HL-60 (cell line): Measurements from ENCODE around the gene ZNF142.

Experiments
- GABPA ChIP-seq: IDR thresholded peaks from 2 replicates; pipeline ENCODE4 v1.6.1; 2012; ENCODE audit warnings: low read depth
- TF ChIP-seq, protein P1 (sequence below): IDR thresholded peaks from one replicate; pipeline ENCODE4 v1.5.1; 2011; ENCODE audit warnings: low read length, control low read depth, inconsistent platforms; ENCODE audit not compliant: insufficient read depth
- TF ChIP-seq, protein P2 (sequence below): IDR thresholded peaks from 2 replicates; pipeline ENCODE4 v1.6.1; 2012; ENCODE audit warnings: low read depth; ENCODE audit not compliant: insufficient replicate concordance

DNA sequence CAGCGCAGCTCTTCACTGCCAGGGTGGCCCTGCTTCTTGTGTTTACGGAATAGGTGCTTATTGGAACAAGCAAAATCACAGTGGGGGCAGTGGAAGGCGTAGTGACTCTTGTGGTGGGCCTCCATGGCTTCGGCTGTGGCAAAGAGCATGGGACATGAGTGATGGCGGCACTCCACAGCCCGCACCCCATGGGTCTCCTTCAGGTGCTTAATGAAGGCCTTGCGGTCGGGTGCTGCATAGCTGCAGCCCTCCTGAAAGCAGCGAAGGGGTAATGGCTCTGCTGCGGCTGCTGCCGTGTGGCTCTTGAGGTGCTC lies 10.7 kb downstream of the ZNF142 start:
- TF ChIP-seq, protein P1, sequence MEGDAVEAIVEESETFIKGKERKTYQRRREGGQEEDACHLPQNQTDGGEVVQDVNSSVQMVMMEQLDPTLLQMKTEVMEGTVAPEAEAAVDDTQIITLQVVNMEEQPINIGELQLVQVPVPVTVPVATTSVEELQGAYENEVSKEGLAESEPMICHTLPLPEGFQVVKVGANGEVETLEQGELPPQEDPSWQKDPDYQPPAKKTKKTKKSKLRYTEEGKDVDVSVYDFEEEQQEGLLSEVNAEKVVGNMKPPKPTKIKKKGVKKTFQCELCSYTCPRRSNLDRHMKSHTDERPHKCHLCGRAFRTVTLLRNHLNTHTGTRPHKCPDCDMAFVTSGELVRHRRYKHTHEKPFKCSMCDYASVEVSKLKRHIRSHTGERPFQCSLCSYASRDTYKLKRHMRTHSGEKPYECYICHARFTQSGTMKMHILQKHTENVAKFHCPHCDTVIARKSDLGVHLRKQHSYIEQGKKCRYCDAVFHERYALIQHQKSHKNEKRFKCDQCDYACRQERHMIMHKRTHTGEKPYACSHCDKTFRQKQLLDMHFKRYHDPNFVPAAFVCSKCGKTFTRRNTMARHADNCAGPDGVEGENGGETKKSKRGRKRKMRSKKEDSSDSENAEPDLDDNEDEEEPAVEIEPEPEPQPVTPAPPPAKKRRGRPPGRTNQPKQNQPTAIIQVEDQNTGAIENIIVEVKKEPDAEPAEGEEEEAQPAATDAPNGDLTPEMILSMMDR: no peak
- TF ChIP-seq, protein P2, sequence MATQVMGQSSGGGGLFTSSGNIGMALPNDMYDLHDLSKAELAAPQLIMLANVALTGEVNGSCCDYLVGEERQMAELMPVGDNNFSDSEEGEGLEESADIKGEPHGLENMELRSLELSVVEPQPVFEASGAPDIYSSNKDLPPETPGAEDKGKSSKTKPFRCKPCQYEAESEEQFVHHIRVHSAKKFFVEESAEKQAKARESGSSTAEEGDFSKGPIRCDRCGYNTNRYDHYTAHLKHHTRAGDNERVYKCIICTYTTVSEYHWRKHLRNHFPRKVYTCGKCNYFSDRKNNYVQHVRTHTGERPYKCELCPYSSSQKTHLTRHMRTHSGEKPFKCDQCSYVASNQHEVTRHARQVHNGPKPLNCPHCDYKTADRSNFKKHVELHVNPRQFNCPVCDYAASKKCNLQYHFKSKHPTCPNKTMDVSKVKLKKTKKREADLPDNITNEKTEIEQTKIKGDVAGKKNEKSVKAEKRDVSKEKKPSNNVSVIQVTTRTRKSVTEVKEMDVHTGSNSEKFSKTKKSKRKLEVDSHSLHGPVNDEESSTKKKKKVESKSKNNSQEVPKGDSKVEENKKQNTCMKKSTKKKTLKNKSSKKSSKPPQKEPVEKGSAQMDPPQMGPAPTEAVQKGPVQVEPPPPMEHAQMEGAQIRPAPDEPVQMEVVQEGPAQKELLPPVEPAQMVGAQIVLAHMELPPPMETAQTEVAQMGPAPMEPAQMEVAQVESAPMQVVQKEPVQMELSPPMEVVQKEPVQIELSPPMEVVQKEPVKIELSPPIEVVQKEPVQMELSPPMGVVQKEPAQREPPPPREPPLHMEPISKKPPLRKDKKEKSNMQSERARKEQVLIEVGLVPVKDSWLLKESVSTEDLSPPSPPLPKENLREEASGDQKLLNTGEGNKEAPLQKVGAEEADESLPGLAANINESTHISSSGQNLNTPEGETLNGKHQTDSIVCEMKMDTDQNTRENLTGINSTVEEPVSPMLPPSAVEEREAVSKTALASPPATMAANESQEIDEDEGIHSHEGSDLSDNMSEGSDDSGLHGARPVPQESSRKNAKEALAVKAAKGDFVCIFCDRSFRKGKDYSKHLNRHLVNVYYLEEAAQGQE: no peak
- TF ChIP-seq GABPA: no peak
